ENCODE data around the gene TRPM2. TPM values are rescaled to one million over a fixed set of nuclear protein-coding genes. Genes with fewer than 3 reads are reported as not detected.
"Not testable (repeated sequence)": the region's sequence is repeated elsewhere in the genome, so short reads cannot be mapped to it uniquely, and the experiment has no call there.

TRPM2 gene
- total and polyA plus RNA-seq, 9 donors, result 0.89 to 1.9 (median 1.5) TPM

DNA sequence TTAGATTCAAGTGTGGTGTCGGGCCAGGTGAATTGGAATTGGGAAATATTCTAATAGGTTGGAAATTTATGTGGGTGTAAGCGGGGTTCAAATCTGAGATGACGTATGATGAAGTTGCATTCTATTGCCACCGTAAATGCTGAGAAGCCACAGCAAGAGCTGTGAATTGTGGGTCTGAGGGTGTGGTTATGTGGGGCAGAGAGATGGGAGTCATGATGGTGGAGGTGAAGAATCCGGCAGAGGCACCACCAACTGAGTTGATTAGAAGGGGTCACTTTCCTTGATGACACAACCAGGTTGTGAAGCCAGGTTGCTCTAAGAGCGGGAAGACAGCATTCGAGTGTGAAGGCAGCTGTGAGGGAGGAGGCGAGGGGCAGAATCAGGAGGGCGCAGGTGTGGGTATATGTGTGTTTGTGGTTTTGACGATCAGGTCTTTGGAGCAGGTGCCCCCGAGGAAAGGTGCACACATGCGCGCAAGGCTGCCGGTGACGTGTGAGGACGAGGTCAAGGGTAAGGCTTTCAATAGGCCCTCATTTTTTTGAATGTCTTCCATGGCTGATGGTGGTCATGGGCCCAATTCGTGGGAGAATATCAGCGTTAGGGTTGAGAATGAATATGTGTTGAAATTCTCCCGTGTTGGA lies 120.6 kb downstream of the TRPM2 start:
- WGBS (ENCODE audit: insufficient coverage), result 92% methylated on average over 15 of the region's 19 CpGs
- no peaks in the 10 kb centered on the region for H3K36me3 ChIP-seq (ENCODE audit: control insufficient read depth, insufficient read depth, low read length)
- no peaks in the 10 kb centered on the region for H3K9me3 ChIP-seq (replicated peaks; ENCODE audit: control insufficient read depth, low read depth, low read length)
- no peak overlapping the region for H3K27ac ChIP-seq (ENCODE audit: low read length)
- peaks cover 2% of the 10 kb centered on the region for H3K4me1 ChIP-seq (ENCODE audit: control insufficient read depth, insufficient read depth, low read length)
- no peaks in the 10 kb centered on the region for H3K27me3 ChIP-seq (ENCODE audit: control insufficient read depth, insufficient read depth, low read length)
- DNase-seq, result no peak
- no peak overlapping the region for H3K4me3 ChIP-seq (ENCODE audit: low read length)

DNA sequence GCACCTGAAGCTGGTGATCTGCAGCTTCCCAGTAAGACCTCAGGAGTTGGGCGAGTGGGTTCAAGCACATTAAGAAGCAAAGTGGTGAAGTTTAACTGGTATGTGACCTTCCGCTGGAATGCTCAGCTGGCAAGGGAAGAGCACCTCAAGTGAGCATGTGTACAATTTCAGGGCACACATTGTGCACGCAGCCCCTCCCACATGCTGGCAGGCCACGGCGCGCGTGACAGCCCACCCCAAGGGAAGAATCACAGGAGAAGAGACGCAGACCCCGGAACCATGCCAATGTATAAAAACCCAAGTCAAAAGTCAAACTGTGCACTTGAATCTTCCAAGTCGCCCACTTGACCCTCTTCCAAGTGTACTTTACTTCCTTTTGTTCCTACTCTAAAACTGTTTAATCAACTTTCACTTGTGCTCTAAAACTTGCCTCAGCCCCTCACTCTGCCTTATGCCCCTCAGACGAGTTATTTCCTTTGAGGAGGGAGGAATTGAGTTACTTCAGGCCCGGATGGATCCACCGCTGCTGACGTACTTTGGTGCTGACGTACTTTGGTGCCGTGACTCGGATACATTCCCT lies 121.9 kb downstream of the TRPM2 start:
- H3K27me3 ChIP-seq (ENCODE audit: control insufficient read depth, insufficient read depth, low read length), result no peaks in the 10 kb centered on the region
- WGBS (ENCODE audit: insufficient coverage), result 86% methylated on average over 12 of the region's 17 CpGs

DNA sequence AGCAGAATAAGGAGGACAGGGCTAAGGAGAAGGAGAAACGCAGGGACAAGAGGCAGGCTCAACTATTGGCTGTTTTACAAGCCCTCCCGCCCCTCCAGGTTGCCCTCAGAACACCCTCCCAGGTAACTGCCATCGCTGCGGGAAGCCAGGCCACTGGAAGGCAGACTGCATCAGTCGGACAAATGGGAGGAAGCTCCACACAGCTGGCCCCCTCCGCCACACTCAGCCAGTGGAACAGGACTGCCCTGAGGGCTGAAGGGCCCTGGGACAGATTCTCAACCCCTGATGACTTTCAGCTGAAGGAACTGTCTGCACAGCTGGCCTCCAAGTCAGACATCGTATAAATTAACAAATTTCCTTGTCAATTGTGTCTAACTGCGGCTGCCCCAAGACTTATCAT lies 123.7 kb downstream of the TRPM2 start:
- Histone ChIP-seq H3K27me3 (ENCODE audit: control insufficient read depth, insufficient read depth, low read length) (no peaks in the 10 kb centered on the region), H3K27ac (ENCODE audit: low read length) (no peak overlapping the region), H3K9me3 (replicated peaks; ENCODE audit: control insufficient read depth, low read depth, low read length) (no peaks in the 10 kb centered on the region), H3K4me3 (ENCODE audit: low read length) (no peak overlapping the region), H3K4me1 (ENCODE audit: control insufficient read depth, insufficient read depth, low read length) (peaks cover 2% of the 10 kb centered on the region), H3K36me3 (ENCODE audit: control insufficient read depth, insufficient read depth, low read length) (no peaks in the 10 kb centered on the region)
- no peak for DNase-seq
- WGBS (ENCODE audit: insufficient coverage), result 56% methylated on average over 6 of the region's 8 CpGs

More for the DNA sequence above, 121.9 kb downstream of the TRPM2 start:
- Histone ChIP-seq H3K27ac (ENCODE audit: low read length) (no peak overlapping the region), H3K4me1 (ENCODE audit: control insufficient read depth, insufficient read depth, low read length) (peaks cover 2% of the 10 kb centered on the region), H3K4me3 (ENCODE audit: low read length) (no peak overlapping the region), H3K36me3 (ENCODE audit: control insufficient read depth, insufficient read depth, low read length) (no peaks in the 10 kb centered on the region), H3K9me3 (replicated peaks; ENCODE audit: control insufficient read depth, low read depth, low read length) (no peaks in the 10 kb centered on the region)
- no peak for DNase-seq

DNA sequence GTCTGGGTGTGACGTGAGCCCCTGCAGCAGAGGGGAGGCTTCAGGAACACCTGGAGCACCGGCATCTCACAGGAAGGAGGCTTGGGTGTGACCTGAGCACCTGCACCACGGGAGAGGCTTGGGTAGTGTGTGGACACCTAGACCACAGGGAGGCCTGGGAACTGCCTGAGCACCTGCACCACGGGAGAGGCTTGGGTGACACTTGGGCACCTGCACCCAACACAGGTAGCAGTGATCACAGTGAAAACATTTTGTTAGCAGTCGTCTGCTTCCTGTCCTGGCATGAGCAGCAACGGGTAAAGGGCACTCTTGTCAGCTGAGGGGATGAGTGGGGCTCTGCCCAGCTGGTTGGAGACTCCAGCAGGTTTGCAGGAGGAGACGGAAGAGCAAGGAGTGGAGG lies 124.3 kb downstream of the TRPM2 start:
- DNase-seq, result no peak
- Histone ChIP-seq H3K9me3 (replicated peaks; ENCODE audit: control insufficient read depth, low read depth, low read length) (no peaks in the 10 kb centered on the region), H3K27ac (ENCODE audit: low read length) (no peak overlapping the region), H3K27me3 (ENCODE audit: control insufficient read depth, insufficient read depth, low read length) (no peaks in the 10 kb centered on the region), H3K36me3 (ENCODE audit: control insufficient read depth, insufficient read depth, low read length) (no peaks in the 10 kb centered on the region), H3K4me3 (ENCODE audit: low read length) (no peak overlapping the region), H3K4me1 (ENCODE audit: control insufficient read depth, insufficient read depth, low read length) (peaks cover 2% of the 10 kb centered on the region)
- WGBS (ENCODE audit: insufficient coverage), result 81% methylated on average over 6 of the region's 7 CpGs

DNA sequence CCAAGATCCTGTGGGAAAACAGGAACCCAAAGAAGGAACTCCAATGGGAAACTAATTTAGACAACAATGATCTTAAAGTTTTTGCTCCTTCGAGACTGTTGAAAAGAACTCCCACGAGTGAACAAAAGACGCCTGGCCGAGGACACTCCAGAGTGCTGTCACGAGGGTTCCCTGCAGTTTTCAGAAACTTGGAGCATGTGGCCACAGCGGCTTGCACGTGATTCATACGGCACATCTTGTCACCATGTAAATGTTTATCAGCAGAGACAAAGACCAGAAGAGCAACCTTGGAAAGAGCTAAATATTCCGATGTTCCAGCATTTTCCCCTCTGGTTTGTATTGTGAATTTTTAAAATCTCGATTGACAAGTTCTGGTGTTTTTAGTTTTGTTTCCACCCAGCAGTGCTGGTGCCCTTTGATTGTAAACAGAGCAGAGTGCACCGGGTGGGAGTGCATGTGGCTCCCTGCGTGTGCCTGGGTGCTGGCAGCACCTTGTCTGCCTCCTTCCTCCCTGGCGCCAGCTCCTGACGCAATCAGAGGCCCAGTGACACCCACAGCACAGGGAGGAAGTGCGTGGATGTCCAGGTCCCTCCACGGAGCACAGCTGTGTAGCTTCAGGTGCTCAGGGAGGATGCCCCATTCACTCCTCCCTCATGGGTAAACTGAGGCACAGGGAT lies 124.8 kb downstream of the TRPM2 start:
- 78% methylated on average over 11 of the region's 16 CpGs for WGBS (ENCODE audit: insufficient coverage)

DNA sequence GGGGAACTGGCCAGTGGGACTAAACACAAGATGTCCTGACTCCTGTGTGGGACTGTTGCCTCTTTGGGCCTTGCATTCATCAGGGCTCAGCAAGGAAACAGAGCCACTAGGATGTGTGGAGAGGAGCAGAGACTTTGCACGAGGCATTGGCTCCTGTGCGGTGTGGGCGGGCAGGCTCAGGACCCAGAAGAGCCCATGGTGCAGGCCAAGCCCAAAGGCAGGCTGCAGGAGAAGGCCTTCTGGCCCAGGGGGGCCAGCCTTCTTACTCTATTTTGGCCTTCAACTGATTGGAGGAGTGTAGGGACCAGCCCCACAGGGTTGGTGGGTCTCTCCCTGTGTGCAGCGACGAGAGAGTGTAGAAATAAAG lies 125.4 kb downstream of the TRPM2 start:
- no peak overlapping the region for H3K27ac ChIP-seq (ENCODE audit: low read length)
- H3K4me1 ChIP-seq (ENCODE audit: control insufficient read depth, insufficient read depth, low read length), result peaks cover 2% of the 10 kb centered on the region
- WGBS (ENCODE audit: insufficient coverage), result 92% methylated on average over 3 of the region's 5 CpGs
- H3K27me3 ChIP-seq (ENCODE audit: control insufficient read depth, insufficient read depth, low read length), result peaks cover 5% of the 10 kb centered on the region
- no peak for DNase-seq
- no peak overlapping the region for H3K4me3 ChIP-seq (ENCODE audit: low read length)
- H3K9me3 ChIP-seq (replicated peaks; ENCODE audit: control insufficient read depth, low read depth, low read length), result no peaks in the 10 kb centered on the region
- H3K36me3 ChIP-seq (ENCODE audit: control insufficient read depth, insufficient read depth, low read length), result no peaks in the 10 kb centered on the region

More for the DNA sequence above, 124.8 kb downstream of the TRPM2 start:
- H3K27ac ChIP-seq (ENCODE audit: low read length), result no peak overlapping the region
- H3K4me3 ChIP-seq (ENCODE audit: low read length), result no peak overlapping the region
- DNase-seq, result no peak
- peaks cover 2% of the 10 kb centered on the region for H3K4me1 ChIP-seq (ENCODE audit: control insufficient read depth, insufficient read depth, low read length)
- no peaks in the 10 kb centered on the region for H3K9me3 ChIP-seq (replicated peaks; ENCODE audit: control insufficient read depth, low read depth, low read length)
- H3K36me3 ChIP-seq (ENCODE audit: control insufficient read depth, insufficient read depth, low read length), result no peaks in the 10 kb centered on the region
- H3K27me3 ChIP-seq (ENCODE audit: control insufficient read depth, insufficient read depth, low read length), result no peaks in the 10 kb centered on the region

DNA sequence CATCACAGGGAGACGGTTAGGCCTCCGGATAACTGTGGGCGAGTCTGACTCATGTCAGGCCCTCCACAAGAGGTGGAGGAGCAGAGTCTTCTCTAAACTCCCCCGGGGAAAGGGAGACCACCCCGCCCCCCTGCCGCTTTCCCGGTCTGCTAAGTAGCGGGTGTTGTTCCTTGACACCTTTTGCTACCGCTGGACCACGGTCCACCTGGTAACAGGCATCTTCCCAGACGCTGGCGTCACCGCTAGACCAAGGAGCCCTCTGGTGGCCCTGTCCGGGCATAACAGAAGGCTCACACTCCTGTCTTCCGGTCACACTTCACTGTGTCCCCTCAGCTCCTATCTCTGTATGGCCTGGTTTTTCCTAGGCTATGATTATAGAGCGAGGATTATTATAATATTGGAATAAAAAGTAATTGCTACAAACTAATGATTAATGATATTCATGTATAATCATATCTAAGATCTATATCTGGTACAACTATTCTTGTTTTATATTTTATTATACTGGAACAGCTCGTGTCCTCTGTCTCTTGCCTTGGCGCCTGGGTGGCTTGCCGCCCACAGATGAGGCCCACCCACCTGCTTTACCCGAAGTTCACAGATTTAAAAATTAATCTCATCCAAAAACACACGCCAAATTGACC lies 126.3 kb downstream of the TRPM2 start:
- not testable (repeated sequence) for DNase-seq; H3K4me3 ChIP-seq (ENCODE audit: low read length); H3K4me1 ChIP-seq (ENCODE audit: control insufficient read depth, insufficient read depth, low read length); H3K9me3 ChIP-seq (replicated peaks; ENCODE audit: control insufficient read depth, low read depth, low read length); H3K36me3 ChIP-seq (ENCODE audit: control insufficient read depth, insufficient read depth, low read length); H3K27ac ChIP-seq (ENCODE audit: low read length); H3K27me3 ChIP-seq (ENCODE audit: control insufficient read depth, insufficient read depth, low read length)
- WGBS (ENCODE audit: insufficient coverage), result 92% methylated on average over 5 of the region's 21 CpGs

DNA sequence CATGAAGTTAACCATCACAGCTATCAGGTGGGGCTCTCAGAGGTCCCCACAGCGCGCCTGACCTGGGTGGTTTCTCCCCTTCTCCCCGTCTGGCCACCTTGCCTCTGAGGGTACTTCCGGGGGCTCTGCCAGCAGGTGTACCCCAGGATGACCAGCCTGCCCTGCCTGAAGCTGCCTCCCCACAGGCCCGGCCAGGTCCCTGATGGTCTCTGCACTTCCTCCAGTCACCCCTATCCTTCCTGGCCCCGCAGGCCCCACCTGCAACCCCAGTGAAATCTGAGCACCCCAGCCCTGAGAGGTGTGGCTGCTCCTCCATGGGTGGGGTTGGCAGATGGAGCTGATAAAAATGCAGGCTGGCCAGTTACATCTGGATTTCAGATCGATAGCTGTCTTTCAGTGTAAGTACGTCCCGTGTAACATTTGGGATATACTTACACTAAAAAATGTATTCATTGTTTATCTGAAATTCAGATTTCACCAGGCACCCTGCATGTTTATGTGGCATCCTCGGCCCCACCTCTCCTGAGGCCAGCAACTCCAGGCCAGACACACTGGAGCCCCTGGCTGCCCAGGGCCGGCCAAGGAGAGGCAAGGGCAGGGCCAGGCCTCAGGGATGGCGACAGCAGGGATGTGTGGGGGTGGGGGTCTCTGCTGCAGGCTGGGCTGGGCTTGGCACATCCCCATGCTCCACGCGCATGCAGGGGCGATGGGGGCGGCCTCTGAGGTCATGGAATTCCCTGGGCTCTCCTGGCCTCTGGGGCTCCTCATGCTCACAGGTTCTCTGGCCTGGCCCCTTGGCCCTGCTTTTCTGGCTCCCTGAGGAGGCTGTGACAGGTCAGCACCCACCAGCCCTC lies 127.0 kb downstream of the TRPM2 start:
- H3K27me3 ChIP-seq (ENCODE audit: control insufficient read depth, insufficient read depth, low read length), result peaks cover 9% of the 10 kb centered on the region
- peaks cover 2% of the 10 kb centered on the region for H3K4me1 ChIP-seq (ENCODE audit: control insufficient read depth, insufficient read depth, low read length)
- WGBS (ENCODE audit: insufficient coverage), result 78% methylated on average over 9 of the region's 16 CpGs
- H3K36me3 ChIP-seq (ENCODE audit: control insufficient read depth, insufficient read depth, low read length), result no peaks in the 10 kb centered on the region
- DNase-seq, result no peak
- no peaks in the 10 kb centered on the region for H3K9me3 ChIP-seq (replicated peaks; ENCODE audit: control insufficient read depth, low read depth, low read length)
- no peak overlapping the region for H3K4me3 ChIP-seq (ENCODE audit: low read length)
- no peak overlapping the region for H3K27ac ChIP-seq (ENCODE audit: low read length)

DNA sequence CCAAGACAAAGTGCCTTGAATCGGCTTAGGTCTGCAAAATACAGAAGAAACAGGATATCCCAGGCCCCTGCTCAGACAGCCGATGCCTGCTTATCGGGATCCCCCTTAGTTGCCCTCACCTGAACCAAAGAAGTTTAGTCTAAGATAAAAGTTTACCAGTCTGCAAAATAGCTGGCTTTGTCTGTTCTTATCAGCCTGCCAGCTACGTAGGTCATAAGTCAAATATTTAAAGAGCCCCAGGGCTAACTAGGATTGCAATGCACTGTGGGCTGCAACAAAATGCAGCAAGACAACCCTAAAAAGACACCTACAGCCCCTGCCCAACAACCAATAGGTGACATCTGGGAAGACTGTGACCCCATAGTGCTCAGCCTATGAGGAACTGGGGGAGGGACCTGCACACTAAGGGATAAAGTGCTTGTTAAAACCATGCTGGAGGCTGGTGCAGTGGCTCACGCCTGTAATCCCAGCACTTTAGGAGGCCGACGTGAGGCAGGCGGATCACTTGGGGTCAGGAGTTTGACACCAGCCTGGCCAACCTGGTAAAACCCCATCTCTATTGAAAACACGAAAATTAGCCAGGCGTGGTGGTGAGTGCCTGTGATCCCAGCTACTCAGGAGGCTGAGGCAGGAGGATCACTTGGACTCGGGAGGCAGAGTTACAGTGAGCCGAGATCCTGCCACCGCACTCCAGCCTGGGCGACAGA lies 129.3 kb downstream of the TRPM2 start:
- WGBS (ENCODE audit: insufficient coverage), result 80% methylated on average over 7 of the region's 14 CpGs

More for the DNA sequence above, 129.3 kb downstream of the TRPM2 start:
- Histone ChIP-seq H3K27me3 (ENCODE audit: control insufficient read depth, insufficient read depth, low read length) (peaks cover 12% of the 10 kb centered on the region), H3K4me1 (ENCODE audit: control insufficient read depth, insufficient read depth, low read length) (peaks cover 2% of the 10 kb centered on the region), H3K4me3 (ENCODE audit: low read length) (no peak overlapping the region), H3K27ac (ENCODE audit: low read length) (no peak overlapping the region), H3K9me3 (replicated peaks; ENCODE audit: control insufficient read depth, low read depth, low read length) (no peaks in the 10 kb centered on the region), H3K36me3 (ENCODE audit: control insufficient read depth, insufficient read depth, low read length) (no peaks in the 10 kb centered on the region)
- DNase-seq, result no peak

Data from muscle of leg (tissue), 11 donors.